Fibroblast of mammary gland (primary cell): ENCODE data around the gene SERPINE1.
A peak's percentile ranks its signal among the peaks of the same experiment; 100 is the strongest.

ENCODE experiments used
- DNase-seq: peaks from one replicate; pipeline ENCODE4 v3.0.0-alpha.2; 2010; ENCODE audit warnings: low read depth
- H3K4me3 ChIP-seq: 2 replicates; pipeline ENCODE4 v1.5.1; 2011; ENCODE audit warnings: low read depth, mild to moderate bottlenecking, low read length, moderate library complexity; ENCODE audit not compliant: control insufficient read depth
- TF ChIP-seq, protein P1 (sequence below): conservative IDR thresholded peaks from 2 replicates; pipeline ENCODE4 v1.5.1; 2011; ENCODE audit warnings: low read depth, low read length, inconsistent platforms; ENCODE audit not compliant: control insufficient read depth, insufficient read depth

Gene SERPINE1

DNA sequence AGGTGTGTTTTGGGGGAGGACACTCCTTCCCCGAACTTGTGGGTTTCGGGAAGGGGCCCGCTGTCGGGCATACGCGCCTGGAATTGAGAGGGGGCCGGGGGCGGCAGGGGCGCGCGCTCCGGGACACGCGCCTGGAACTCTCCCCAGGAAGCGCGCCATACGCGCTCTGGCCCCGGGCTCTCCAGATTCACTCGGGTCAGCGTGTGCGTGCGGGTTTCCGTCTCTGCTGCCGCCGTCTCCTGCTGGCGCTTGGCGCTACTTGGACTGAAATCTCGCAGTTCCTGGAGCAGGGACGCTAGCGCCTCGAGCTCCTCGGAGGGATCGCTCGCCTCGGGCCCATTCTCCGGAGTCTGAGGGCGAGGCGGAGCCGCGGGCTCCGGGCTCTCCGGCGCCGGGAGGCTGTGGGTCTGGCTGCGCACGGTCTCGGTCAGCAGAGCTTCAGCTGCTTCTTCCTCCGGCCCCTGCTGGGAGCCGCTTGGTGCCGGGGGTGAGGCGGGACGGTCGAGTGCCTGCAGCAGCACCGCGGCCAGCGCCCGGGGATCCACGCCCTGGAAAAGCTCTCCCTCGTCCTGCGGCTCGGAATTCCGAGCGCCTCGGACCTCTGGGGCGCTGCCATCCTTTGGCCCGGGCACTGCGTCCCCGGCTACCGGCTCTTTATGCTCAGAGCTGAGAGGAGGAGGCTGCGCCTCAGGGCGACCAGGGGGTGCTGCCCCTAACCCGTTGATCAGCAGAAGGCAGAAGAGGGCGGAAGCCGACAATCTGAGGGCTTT lies 37.4 kb downstream of the SERPINE1 start:
- DNase-seq: peak; percentile 51
- TF ChIP-seq, protein P1, sequence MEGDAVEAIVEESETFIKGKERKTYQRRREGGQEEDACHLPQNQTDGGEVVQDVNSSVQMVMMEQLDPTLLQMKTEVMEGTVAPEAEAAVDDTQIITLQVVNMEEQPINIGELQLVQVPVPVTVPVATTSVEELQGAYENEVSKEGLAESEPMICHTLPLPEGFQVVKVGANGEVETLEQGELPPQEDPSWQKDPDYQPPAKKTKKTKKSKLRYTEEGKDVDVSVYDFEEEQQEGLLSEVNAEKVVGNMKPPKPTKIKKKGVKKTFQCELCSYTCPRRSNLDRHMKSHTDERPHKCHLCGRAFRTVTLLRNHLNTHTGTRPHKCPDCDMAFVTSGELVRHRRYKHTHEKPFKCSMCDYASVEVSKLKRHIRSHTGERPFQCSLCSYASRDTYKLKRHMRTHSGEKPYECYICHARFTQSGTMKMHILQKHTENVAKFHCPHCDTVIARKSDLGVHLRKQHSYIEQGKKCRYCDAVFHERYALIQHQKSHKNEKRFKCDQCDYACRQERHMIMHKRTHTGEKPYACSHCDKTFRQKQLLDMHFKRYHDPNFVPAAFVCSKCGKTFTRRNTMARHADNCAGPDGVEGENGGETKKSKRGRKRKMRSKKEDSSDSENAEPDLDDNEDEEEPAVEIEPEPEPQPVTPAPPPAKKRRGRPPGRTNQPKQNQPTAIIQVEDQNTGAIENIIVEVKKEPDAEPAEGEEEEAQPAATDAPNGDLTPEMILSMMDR: no peak
- peak overlapping the region; percentile 16 for H3K4me3 ChIP-seq

GRCh38 chr7:101165075-101165957 lies 38.4 kb downstream of the SERPINE1 start, which contains the start of gene VGF:
Gene VGF, minus strand, starts transcription at chr7:101165569. Its CDS starts 726 bp downstream, at chr7:101164843.
- DNase-seq: peak; percentile 88
- TF ChIP-seq, protein P1: no peak
- H3K4me3 ChIP-seq: peak within 1 kb of the TSS; percentile 44

GRCh38 chr7:101165958-101166647 lies 39.2 kb downstream of the SERPINE1 start:
- H3K4me3 ChIP-seq: peak overlapping the region; percentile 44
- no peak for DNase-seq
- TF ChIP-seq, protein P1: no peak

DNA sequence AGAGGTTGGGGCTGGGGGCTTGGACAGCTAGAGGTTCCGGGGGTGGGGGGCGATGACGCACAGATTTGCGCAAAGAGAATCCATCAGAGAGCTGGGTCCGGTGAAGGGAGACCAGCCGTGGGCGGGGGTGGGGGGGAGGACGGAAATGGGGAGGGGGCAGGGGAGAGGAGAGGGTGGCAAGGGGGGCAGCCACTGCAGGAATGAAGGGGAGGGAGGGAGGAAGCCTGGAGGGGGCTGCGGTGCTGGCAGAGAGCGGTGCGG lies 39.7 kb downstream of the SERPINE1 start:
- no peak for DNase-seq
- H3K4me3 ChIP-seq: no peak overlapping the region
- TF ChIP-seq, protein P1: no peak

- DNase-seq: peak; percentile 53
- TF ChIP-seq, protein P1: no peak
- no peak overlapping the region for H3K4me3 ChIP-seq
Measured at GRCh38 chr7:101166909-101167644, 40.2 kb downstream of the SERPINE1 start.

DNA sequence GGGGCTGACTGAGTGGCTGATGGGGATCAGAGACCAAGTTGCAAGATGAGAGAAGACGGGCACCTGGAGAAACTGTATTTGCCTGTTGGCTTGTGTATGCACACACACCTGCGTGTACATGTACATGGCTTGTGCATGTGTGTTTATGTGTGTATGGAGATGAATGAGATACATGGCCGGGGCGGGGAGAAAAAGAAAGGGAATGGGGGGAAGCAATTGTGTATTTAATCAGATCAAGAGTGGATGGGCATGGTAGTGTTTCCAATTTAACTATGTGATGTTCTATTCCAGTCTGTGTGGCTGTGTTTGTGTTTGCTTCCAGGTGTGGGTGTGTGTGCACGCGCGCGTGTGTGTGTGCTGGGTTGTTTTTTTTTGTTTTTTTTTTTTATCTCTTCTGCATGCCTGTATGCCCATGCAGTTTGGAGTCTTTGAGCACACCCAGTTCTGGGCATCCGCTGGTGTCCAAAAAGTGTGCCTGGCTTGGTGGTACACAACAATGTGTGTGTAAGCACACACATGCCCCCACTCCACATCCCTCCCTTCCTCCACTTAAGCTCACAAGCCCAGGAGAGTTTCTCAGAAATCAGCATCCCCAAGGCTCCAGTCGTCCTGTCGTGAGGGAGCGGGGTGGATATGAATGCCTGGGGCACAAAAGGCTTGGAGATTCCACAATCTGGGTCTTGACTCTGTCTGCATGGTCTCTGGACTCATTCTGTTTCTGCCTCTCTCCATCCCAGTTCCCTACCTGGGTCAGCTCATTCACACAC lies 40.9 kb downstream of the SERPINE1 start:
- no peak overlapping the region for H3K4me3 ChIP-seq
- no peak for DNase-seq
- TF ChIP-seq, protein P1: no peak
